GM12872 (cell line): ENCODE results near the gene AIFM3.

Source experiments
- TF ChIP-seq, protein P1 (sequence below): IDR thresholded peaks from 3 replicates; pipeline ENCODE4 v1.5.1; 2011; ENCODE audit warnings: low read depth, mild to moderate bottlenecking, low read length, moderate library complexity; ENCODE audit not compliant: insufficient read depth

AIFM3 gene

DNA sequence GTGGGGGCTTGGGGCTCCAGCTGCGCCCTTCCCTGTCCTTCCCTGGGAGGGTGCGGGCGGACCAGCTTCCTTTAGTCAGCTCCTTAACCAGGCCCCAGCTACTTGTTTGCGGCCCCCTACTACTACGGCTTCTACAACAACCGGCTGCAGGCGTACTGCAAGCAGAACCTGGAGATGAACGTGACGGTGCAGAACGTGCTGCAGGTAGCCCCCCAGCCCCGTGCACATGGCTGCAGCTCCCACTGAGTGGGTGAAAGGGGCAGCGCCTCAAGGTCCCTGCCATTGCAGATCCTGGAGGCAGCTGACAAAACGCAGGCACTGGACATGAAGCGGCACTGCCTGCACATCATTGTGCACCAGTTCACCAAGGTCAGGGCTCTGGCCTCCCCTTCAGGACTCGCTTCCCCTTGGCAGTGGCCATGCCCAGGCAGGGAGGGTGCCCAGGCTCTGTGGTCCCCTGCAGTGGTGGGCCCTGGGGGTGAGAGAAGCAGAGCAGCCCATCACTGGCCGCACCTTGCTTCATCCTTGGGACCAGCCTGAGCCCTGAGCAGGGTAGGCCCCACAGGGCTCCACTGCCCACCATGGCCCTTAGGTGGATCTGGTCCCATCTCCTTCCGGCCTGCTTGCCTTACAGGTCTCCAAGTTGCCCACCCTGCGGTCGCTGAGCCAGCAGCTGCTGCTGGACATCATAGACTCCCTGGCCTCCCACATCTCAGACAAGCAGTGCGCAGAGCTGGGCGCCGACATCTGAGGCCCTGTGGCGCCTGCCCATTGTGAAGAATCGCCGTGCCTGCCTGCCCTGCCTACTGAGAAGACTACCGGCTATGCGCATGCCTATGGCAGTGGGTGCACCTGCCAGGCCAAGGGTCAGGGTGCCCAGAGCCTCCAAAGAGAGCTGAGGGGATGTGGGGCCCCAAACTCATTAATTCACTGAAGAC lies 29.8 kb downstream of the AIFM3 start:
- TF ChIP-seq, protein P1, sequence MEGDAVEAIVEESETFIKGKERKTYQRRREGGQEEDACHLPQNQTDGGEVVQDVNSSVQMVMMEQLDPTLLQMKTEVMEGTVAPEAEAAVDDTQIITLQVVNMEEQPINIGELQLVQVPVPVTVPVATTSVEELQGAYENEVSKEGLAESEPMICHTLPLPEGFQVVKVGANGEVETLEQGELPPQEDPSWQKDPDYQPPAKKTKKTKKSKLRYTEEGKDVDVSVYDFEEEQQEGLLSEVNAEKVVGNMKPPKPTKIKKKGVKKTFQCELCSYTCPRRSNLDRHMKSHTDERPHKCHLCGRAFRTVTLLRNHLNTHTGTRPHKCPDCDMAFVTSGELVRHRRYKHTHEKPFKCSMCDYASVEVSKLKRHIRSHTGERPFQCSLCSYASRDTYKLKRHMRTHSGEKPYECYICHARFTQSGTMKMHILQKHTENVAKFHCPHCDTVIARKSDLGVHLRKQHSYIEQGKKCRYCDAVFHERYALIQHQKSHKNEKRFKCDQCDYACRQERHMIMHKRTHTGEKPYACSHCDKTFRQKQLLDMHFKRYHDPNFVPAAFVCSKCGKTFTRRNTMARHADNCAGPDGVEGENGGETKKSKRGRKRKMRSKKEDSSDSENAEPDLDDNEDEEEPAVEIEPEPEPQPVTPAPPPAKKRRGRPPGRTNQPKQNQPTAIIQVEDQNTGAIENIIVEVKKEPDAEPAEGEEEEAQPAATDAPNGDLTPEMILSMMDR = no peak

- TF ChIP-seq, protein P1 = no peak
Observed at GRCh38 chr22:20997536-20998257, 30.6 kb downstream of the AIFM3 start.

GRCh38 chr22:20998411-20999336 lies 31.6 kb downstream of the AIFM3 start:
- TF ChIP-seq, protein P1 = no peak

GRCh38 chr22:20999350-21000206 lies 32.5 kb downstream of the AIFM3 start:
- TF ChIP-seq, protein P1 = no peak

- TF ChIP-seq, protein P1 = no peak
Observed at GRCh38 chr22:21000207-21000986, 33.3 kb downstream of the AIFM3 start.

DNA sequence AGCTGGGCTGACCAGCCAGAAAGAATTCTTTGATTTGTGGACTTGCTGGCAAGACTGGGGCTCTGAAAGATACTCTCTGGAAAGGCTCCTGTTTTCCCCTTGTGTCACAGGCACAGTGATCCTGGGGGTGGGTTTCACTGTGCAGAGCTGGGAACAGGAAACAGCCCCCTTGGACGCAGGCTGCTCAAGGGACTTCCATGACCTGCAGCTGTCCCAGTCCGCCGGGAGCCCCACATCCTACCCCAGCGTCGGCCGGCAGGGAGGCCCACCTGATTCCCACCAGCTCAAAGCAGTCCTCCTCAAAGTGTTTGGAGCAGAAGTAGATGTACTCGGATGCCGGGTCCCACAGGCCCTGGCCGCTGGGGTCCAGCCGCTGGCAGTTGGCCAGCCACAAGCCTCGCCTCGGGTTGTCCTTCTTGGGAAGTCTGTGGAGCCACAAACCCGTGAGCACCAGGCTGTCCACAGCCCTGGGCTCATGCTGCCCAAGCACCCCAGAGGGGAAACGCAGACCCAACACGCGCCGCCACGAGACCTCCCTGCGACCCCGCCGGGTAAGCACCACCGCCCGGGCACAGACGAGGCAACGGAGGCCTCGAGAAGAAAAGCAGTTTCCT lies 34.0 kb downstream of the AIFM3 start:
- TF ChIP-seq, protein P1 = no peak
